M059J (cell line): ENCODE measurements around the gene DNM2. TPM values are rescaled to one million over a fixed set of nuclear protein-coding genes. Genes with fewer than 3 reads are reported as not detected.

Experiments
- DNase-seq: peaks from one replicate; pipeline ENCODE4 v3.0.0-alpha.2; 2012; ENCODE audit warnings: low read depth
- total RNA-seq: library from RNA; depleted of rRNA; stranded (reverse); fragments of >200 nt; shearing (Covaris generic); gene quantifications from 2 replicates; pipeline ENCODE4 v1.2.3, GENCODE V29; 2014

DNM2 gene
- total RNA-seq, 1 experiment from 2014 or later: 91.8 TPM

DNA sequence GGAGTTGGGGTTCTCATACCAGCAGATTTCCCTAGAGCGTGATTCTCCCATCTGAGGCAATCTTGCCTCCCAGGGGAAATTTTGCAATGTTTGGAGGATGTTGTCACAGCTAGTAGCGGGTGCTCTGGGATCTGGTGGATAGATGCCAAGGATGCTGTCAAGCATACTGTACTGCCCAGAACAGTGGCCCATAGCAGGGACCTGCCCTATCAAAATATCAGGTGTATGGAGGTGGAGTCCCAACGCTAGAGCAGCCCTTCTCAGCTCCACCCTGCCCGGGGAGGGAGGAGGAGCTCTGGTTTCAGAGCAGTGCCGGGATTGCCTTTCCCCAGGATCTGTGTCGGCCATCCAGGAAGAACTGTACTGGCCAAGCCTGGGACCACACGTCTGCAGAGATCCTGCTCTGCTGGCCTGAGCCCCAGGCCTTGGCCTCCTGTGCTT lies 27.5 kb upstream of the DNM2 start:
- peak; percentile 36 for DNase-seq

DNA sequence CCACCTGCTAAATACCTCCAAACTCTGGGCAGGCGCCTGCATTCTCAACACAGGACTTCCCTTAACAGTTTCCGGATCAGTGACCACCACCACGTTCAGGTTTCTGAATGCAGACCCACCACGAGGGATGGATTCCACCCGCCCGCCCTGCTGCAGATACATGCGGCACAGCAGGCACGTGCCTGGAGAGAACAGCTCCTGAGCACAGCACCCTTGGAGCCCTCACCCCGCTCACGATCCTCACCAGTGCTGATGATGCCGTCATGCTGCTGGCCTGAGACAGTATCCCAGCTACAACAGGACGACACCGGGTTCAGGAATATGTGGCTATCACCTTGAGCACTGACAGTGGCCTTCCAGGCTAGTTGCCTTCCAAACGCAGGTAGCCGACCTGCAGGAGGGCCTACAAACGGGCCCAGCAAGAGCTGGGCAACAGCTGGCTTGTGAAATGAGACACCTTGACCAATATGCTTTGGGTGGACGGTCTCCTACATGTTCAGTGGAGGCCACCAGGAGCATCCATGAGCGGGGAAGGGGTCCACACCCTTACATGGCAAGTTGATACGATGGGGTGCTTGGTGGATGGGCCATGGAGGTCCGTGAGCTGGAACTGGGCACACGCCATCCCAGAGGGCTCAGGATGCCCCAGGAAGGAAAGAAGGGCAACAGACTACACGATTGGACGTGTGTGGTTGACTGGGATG lies 26.5 kb upstream of the DNM2 start:
- DNase-seq: no peak

DNA sequence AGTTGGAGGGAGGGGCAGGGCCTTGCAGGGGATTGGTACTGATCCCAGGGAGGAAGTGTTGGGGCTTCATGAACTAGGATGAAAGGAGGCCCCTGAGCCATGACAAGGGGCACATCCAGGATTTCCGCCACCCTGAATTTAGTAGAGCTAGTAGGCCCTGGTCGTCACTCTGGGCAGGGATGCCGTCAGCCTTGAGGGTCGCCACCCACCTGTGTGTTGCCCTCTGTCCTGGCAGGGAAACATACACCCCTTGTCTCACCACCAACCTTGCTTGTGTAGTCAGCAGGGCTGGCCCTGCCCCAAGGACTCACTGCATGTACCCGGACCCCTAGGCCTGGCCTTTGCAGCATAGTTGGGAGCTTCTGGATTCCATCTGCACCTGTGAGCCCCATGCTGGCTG lies 26.0 kb upstream of the DNM2 start:
- no peak for DNase-seq

DNA sequence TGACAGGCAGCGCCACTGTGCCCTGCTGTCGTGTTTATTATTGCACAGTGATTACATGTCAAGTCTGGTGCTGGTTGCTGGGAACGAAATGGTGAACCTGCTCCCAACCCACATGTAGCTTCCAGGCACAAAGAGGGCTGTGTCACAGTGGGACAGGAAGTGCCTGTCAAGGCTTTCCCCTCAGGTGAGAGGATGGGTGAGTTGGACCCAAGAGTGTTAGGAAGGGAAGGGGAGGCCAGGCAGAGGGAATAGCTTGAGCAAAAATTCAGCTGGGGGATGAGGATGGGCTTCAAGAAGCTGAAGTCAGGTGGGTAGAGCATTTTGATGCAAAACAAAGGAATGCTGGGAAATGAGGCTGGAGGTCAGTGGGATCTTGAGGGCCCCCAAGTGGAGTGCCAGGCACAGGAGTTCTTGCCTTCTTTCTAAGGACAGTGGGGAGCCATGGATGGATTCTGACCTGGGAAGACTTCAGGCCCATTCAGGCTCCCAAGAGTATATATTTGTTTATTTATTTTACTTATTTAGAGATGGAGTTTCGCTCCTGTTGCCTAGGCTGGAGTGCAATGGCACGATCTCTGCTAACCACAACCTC lies 25.1 kb upstream of the DNM2 start:
- DNase-seq: peak; percentile 20

DNA sequence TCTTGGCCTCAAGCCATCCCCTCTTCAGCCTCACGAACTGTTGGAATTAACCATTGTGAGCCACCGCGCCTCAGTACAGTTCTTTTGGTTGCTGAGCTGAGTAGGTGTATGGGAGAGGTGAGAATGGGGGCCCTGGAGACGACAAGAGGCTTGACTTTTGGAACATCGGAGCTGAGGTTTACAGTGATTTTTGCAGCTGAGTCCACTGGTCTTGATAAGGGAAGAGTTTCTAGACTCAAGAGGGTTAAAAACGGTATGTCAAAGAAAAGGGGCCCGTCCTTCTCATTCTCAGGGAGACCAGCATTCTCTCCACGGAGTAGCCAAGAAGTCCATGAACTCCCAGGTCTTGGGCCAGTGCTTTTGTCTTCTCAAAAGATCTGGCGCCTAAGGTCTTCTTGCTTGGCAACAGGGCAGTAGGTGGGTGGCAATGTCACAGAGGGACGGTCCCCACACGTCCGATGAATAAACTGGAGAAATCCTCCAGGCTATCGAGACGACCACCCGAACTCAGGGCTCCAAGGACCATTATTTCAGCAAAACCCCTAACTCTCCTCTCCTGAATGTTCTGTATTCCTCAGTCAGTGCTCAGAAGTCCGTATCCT lies 23.1 kb upstream of the DNM2 start:
- DNase-seq: no peak

DNA sequence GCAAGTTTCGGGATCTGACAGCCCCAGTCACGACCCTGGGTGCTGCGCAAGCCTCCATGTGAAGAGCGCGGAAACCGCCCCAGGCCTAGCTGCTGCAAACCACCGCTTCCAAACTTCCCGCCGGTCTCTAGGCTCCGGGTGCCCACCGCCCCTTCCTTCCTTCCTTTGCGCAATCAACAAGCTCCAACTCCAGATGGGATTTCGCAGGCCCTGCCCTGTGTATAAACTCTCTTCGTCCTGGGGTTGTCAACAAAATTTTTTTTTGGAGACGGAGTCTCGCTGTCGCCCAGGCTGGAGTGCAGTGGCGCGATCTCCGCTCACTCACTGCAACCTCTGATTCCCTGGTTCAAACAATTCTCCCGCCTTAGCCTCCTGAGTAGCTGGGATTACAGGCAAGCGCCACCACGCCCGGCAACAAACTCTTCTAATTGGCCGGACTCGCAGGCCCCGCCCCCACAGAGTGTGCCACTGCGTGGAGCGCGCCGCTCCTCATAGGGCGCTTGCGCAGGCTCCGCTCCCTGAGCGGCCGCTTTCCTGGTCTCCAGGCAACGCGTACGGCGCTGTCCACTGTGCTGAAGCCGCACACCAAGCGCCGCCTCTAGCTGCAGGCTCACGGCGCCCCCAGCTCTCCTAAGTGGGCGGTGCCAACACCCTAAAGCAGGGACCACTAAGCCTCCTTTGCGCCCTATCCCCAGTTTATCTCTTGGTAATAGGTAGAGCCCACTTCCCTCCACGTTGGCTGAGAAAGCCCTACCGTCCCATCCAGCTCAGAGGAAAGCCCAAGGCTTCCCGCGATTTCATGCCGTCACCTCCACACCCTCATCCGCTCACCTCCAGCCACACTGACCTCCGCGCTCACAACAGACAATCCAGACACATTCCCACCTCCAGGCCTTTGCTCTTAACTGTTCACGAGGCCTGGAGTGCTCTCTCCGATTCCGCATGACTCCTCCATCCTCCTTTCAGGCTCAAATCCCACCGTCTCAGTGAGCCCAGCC lies 22.2 kb upstream of the DNM2 start:
- DNase-seq: peak; percentile 80

DNA sequence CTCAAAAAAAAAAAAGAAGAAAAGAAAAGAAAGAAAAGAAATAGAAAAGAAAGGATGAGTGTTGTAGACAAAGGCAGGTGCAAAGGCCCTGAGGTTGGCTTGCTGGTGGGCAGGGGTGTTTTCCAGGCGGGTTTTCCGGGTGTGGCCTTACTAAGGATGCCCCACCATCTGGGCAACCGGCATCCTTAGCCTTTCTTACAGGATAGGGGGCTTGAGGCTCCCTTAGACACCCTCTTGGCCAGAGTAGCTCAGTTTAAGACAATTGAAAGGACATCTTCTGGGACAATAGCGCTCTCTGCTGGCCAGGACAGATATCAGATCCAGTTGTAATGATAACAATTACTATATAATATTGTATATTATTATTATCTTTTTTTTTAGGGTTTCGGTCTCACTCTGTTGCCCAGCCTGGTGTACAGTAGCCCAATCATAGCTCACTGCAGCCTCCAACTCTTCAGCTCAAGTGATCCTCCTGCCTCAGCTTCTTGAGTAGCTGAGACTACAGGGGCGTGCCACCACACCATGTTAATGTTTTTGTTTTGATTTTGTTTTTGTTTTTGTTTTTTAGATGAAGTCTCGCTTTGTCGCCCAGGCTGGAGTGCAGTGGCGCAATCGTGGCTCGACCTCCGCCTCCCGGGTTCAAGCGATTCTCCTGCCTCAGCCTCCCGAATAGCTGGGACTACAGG lies 18.1 kb upstream of the DNM2 start:
- DNase-seq: peak; percentile 58

DNA sequence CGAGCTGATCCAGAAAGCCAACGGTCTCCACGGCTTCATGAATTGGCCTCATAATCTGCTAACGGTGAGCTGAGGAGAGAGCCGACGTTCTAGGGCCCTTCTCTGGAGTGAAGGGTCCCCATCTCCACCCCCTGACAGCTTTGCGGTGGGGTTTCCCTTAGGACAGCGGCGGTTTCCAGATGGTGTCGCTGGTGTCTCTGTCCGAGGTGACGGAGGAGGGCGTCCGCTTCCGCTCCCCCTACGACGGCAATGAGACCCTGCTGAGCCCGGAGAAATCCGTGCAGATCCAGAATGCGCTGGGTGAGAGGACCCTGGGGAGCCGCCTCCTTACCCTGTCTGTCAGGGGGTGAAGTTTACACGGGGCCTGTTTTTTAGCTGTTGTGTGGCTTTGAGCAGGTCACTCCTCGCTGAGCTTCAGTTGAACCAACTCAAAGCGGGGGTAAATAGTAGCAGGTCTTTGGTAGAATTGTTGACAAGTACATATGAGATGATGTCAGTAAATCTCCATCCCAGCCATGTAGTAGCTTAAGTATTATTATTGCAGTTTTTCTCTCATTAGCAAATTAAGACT lies 15.8 kb upstream of the DNM2 start:
- no peak for DNase-seq

DNA sequence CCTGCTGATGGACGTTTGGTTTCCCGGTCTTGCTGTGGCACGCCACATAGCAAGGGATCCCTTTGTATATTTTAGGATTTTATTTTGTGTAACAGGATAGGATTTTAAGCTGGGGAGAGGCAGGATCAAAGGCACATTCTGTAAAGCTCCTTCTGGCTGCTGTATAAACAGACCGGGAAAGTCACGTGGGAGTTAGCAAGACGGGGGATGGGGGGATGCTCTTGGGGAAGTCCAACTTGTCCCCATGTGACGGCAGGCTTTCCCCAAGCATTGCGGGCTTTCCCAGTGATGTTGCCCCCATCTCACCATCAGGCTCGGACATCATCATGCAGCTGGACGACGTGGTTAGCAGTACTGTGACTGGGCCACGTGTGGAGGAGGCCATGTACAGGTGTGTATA lies 10.9 kb upstream of the DNM2 start:
- DNase-seq: no peak

DNA sequence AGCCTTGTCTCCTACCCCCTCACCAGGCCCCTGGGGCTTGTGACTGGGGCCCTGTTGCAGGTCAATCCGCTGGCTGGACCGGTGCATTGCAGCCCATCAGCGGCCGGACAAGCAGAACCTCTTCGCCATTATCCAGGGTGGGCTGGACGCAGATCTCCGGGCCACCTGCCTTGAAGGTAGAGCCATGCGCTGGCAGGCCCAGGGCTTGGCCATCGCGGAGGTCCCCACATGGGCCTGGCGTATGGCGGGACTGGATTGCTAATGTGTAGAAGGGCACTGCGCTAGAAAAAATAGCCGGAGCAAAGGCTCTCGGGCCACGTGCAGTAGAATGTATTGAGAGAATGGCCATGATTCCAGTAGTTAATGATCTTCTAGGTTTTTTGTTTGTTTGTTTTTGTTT lies 10.4 kb upstream of the DNM2 start:
- DNase-seq: no peak

DNA sequence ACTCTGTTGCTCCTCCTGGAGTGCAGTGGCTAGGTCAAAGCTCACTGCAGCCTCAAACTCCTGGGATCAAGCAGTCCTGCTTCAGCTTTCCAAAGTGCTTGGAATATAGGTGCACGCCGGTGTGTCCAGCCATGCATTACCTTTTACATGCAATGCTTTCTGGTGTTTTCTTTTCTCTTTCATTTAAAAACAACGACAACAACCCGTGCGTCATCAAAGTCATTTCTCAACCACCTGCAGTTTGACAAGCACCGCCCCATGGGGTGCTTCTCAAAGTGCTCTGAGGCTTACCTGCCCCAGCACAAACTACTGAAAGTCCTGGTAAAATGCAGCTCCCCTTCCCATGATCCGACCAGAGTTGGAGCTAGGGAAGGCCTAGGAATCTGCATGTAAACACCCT lies 9.6 kb upstream of the DNM2 start:
- no peak for DNase-seq

DNA sequence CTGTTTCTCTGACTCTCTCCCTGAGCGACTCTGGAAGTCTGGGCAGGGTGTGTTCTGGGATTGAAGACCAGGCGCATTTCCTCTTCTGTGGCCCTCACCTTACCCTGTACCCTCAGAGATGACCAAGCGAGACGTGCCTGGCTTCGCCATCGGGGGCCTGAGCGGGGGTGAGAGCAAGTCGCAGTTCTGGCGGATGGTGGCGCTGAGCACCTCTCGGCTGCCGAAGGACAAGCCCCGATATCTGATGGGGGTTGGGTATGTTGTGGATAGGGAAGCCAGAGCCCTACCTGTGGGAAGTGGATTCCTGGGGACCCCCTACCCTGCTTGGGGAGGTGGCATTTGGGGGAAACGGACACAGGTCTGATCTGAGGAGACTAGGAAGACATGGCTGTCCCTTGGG lies 5.8 kb upstream of the DNM2 start:
- DNase-seq: no peak

DNA sequence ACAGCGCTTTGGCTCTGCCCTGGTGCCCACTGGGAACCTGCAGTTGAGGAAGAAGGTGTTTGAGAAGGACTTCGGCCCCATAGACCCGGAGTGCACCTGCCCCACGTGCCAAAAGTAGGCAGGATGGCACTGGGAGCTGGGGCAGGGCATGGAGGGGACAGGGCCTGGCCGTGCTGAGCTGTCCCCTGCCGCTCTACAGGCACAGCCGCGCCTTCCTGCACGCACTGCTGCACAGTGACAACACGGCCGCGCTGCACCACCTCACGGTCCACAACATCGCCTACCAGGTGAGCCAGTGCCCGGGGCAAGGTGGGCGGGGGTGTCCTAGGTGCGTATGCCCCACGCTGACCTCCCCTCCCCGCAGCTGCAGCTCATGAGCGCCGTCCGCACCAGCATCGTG lies 5.1 kb upstream of the DNM2 start:
- DNase-seq: no peak

DNA sequence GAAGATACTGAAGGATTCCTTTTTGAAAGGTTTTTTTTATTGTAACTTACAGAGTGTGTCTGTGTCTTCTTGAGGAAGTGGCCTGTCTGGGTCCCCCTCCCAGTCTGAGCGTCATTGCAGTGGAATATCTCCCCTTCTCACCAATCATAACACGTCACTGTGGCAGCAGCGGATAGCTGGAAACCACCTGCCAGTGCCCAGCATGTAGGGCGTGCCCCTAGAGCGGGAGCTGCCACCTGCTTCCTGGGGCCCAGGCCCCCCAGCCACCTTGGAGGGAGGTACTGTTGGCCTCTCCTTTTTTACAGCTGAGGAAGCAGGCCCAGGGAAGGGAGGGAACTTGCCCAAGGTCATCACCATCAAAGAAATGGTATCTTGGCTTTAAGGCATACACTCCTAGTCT lies 4.6 kb upstream of the DNM2 start:
- DNase-seq: no peak

DNA sequence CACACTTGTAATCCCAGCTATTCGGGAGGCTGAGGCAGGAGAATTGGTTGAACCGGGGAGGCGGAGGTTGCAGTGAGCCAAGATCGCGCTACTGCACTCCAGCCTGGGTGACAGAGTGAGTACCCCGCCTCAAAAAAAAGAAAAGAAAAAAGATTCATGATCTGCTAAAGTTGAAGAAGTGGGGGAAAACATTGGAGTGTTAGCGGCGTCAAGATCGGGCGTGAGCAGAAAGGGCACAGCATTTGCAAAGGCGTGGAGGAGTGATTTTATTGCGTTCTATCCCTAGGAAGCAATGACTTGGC lies 874 bp upstream of the DNM2 start:
- no peak for DNase-seq

DNA sequence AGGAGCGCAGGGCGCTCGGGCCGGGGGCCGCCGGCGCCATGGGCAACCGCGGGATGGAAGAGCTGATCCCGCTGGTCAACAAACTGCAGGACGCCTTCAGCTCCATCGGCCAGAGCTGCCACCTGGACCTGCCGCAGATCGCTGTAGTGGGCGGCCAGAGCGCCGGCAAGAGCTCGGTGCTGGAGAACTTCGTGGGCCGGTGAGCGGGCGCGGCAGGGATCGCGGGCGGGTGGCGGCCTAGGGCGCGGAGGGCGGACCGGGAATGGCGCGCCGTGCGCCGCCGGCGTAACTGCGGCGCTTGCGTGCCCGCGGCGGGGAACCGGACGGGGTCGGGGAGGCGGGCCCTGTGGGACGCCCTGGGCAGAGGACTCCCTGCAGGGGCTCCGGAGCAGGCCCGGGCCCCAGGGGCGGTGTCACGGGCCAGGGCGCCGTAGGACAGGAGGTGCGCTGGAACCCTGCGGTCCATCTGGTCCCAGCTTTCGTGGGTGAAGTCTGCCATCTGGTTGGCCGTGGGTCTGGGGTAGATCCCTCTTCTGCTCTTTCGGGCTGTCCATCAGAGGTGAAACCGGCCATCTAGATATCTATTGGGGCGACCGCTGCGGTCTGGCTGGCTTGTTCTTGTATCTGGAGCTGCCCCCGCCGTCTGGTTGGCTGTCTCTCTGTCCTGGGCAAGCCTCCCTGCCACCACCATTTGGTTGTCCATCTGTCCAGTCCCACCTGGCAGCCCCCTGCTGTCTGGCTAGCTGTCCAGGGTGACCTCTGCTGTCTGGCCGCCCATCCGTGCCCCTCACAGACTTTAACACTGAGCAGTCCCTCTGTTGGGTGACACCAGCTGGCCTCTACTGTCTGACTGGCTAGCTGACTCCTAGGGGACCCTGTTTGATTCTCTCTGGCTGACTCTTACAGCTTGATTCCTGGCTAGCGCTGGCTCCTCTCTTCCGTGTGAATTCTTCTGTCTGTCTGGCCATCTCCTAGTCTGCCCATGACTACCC lies 622 bp downstream of the DNM2 start:
- peak; percentile 40 for DNase-seq

DNA sequence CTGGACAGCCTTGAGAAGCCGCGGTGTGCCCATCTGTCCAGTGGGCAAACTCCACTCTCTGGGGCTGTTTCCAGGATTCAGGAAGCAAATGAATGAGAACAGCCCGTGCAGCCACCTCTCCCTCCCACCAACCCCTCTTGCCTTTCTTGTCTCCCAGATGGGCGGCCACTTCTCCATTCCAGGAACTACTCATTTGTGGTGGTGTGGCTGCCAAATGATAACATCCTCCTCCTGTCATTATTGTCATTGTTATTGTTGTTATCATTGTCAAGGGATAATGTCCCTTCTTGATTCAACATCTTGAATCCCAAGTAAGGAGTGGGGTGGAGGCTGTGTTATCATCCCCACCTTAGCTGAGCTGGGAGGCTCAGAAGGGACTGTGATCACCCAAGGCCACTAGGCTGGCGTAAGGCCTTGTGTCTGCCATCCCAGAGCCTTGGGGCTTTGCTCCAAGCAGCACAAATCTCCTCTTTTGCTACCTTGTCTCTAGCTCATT lies 1.6 kb downstream of the DNM2 start:
- DNase-seq: no peak

DNA sequence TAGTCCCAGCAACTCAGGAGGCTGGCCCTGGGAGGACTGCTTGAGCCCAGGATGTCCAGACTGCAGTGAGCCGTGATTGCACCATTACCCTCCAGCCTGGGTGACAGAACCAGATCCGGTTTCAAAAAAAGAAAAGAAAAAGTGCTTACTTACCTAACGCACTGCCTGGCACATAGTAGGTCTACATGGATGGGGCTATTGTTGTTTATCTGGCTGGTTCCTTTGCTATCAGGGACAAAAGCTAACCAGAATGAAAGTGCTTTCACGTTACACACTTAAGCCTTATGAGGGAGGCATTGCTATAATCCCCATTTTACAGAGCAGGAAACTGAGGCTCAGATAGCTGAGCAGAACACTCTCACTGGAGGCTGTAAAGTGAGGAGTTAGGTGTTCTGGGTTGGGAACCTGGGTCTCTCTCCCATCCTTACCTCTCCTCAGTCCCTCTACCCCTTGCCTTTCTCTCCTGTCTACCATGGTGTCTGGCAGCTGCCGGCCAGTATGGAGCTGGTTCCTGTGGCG lies 2.8 kb downstream of the DNM2 start:
- DNase-seq: no peak

DNA sequence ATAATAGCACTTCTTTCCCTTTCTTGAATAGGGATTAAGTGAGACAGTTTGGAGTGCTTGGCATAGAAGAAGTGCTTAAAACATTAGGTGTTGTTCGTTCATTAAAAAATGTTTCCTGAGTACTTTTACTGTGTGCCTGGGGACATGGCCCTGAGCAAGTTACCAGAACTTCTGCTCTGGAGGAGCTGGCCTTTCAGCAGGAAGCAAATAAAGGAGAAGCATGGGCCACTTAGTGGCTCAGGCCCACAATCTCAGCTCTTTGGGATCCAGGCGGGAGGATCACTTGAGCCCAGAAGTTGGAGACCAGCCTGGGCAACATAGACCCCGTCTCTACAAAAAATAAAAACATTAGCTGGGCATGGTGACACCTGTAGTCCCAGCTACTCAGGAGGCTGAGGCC lies 5.7 kb downstream of the DNM2 start:
- DNase-seq: no peak

DNA sequence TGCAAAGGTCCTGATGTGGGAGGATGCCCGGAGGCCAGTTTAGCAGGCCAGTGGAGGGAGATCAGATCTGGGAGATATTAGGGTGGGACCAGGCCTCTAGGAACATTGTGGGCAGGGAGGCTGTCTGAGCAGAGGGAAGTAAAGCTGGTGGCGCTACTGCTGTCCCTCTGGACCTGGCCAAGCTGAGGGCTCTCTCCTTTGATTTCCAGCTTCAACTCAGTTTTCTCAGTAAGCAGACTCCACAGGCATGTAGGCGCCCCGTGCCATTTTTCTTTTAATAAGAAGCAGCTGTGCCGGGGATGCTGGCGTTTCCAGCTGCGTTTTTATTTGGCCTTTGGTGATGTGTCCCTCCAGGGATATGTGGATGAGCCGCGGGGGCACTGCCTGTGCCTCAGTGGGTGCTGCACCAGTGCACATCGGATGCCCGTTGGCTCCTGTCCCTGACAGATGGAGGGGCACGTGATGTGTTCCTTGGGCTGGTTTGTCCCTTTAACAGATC lies 6.7 kb downstream of the DNM2 start:
- DNase-seq: no peak
